Measurements from ENCODE around the gene PIK3R2. TPM values are rescaled to one million over a fixed set of nuclear protein-coding genes. Genes with fewer than 3 reads are reported as not detected.
A peak's percentile ranks its signal among the peaks of the same experiment; 100 is the strongest.

Gene PIK3R2
- polyA plus RNA-seq, 1 donor (not counting 4 experiments of a cell fraction or from before 2014, with no cell fraction given) = 13.9 TPM

DNA sequence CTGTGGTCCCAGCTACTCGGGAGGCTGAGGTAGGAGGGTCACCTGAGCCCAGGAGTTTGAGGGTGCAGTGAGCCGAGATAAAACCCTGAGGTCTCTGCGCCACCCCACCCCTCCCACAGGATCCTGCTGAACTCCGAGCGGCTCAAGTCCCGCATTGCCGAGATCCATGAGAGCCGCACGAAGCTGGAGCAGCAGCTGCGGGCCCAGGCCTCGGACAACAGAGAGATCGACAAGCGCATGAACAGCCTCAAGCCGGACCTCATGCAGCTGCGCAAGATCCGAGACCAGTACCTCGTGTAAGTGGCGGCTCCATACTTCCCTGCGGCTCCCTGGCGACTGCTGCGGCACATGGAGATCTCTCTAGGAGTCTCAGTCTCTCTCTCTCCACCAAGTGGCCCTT is 14.0 kb downstream of the PIK3R2 start:
- H3K4me1 ChIP-seq (ENCODE audit: control insufficient read depth, extremely low read depth, insufficient read depth, low read length) = peaks cover 1% of the 10 kb centered on the region
- no peaks in the 10 kb centered on the region for H3K27me3 ChIP-seq (ENCODE audit: control insufficient read depth, extremely low read depth, insufficient read depth, low read length)
- H3K9me3 ChIP-seq (ENCODE audit: control insufficient read depth, low read depth, low read length) = no peaks in the 10 kb centered on the region
- dilution Hi-C loops (cut with MboI; ENCODE audit: extremely low pct_ligation_motif_present, low sequenced_read_pairs) = no loop called here
- H3K4me3 ChIP-seq (ENCODE audit: control insufficient read depth in 2 of 3, extremely low read depth in 1 of 3, insufficient read depth in 2 of 3, low read depth in 1 of 3, low read length in 3 of 3) = no peak overlapping the region
- no peaks in the 10 kb centered on the region for H3K79me2 ChIP-seq (ENCODE audit: control insufficient read depth, insufficient read depth, low read length)
- no peaks in the 10 kb centered on the region for H3K9me1 ChIP-seq (ENCODE audit: control insufficient read depth, extremely low read depth, insufficient read depth, low read length)
- peaks cover 4% of the 10 kb centered on the region for H4K20me1 ChIP-seq (ENCODE audit: control insufficient read depth, extremely low read depth, insufficient read depth, low read length)
- H3K9ac ChIP-seq (ENCODE audit: control insufficient read depth, extremely low read depth, insufficient read depth, low read length) = no peak overlapping the region
- H2AFZ ChIP-seq (ENCODE audit: control insufficient read depth, low read length) = no peak overlapping the region
- DNase-seq (ENCODE audit: low read depth, low spot score) = no peak
- peaks cover 38 to 40% of the 10 kb centered on the region in 2 experiments for H3K36me3 ChIP-seq (ENCODE audit: control insufficient read depth in 2 of 2, extremely low read depth in 1 of 2, insufficient read depth in 2 of 2, low read length in 2 of 2)
- no peak for TF ChIP-seq EZH2 (IDR thresholded peaks at IDR 0.05; ENCODE audit: low read length)
- TF ChIP-seq, protein P1, sequence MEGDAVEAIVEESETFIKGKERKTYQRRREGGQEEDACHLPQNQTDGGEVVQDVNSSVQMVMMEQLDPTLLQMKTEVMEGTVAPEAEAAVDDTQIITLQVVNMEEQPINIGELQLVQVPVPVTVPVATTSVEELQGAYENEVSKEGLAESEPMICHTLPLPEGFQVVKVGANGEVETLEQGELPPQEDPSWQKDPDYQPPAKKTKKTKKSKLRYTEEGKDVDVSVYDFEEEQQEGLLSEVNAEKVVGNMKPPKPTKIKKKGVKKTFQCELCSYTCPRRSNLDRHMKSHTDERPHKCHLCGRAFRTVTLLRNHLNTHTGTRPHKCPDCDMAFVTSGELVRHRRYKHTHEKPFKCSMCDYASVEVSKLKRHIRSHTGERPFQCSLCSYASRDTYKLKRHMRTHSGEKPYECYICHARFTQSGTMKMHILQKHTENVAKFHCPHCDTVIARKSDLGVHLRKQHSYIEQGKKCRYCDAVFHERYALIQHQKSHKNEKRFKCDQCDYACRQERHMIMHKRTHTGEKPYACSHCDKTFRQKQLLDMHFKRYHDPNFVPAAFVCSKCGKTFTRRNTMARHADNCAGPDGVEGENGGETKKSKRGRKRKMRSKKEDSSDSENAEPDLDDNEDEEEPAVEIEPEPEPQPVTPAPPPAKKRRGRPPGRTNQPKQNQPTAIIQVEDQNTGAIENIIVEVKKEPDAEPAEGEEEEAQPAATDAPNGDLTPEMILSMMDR (optimal IDR thresholded peaks at IDR 0.05 in 1 of 3, IDR thresholded peaks at IDR 0.05 in 1 of 3, conservative IDR thresholded peaks at IDR 0.05 in 1 of 3; ENCODE audit: extremely low read depth in 1 of 3, insufficient read depth in 2 of 3, low read length in 3 of 3) = no peak
- no peak overlapping the region for H3K4me2 ChIP-seq (ENCODE audit: control insufficient read depth, extremely low read depth, insufficient read depth, low read depth, low read length)
- H3K27ac ChIP-seq (ENCODE audit: control insufficient read depth, insufficient read depth, low read length) = no peak overlapping the region
- FAIRE-seq = no peak

DNA sequence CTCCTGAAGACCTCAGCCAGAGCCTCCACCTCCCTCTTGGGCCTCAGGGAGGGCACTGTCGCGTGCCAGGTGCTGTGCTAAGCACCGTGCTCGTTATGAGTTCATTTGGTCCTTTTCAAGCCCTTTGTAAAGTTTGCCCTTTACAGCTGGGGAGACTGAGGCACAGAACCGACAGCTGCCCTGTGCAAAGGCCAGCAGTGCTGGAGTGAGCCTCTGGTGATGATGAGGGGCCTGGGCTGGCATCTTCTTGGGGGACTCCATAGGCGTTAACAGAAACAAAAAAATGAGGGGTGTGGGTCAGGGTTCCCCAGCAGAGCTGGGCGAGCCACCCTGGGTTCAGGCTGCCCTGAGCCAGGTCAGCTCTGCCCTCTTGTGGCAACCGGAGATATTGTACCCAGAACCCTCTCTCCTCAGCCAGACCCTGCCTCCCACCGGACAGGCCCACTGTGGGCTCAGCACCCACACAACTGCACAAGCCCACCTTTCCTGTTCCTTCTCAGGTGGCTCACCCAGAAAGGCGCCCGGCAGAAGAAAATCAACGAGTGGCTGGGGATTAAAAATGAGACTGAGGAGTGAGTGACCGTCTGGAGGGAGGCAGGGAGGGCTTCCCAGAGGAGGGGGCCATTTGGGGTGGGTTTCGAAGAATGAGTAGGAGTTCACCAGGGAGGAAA is 15.1 kb downstream of the PIK3R2 start:
- DNase-seq (ENCODE audit: low read depth, low spot score) = no peak
- dilution Hi-C loops (cut with MboI; ENCODE audit: extremely low pct_ligation_motif_present, low sequenced_read_pairs) = no loop called here

More for the DNA sequence above, 15.1 kb downstream of the PIK3R2 start:
- H3K9ac ChIP-seq (ENCODE audit: control insufficient read depth, extremely low read depth, insufficient read depth, low read length) = no peak overlapping the region
- TF ChIP-seq, protein P1 (optimal IDR thresholded peaks at IDR 0.05 in 1 of 3, IDR thresholded peaks at IDR 0.05 in 1 of 3, conservative IDR thresholded peaks at IDR 0.05 in 1 of 3; ENCODE audit: extremely low read depth in 1 of 3, insufficient read depth in 2 of 3, low read length in 3 of 3) = peak; percentile 72 to 87 (median 82)
- TF ChIP-seq EZH2 (IDR thresholded peaks at IDR 0.05; ENCODE audit: low read length) = no peak
- H3K27ac ChIP-seq (ENCODE audit: control insufficient read depth, insufficient read depth, low read length) = no peak overlapping the region
- H3K36me3 ChIP-seq (ENCODE audit: control insufficient read depth in 2 of 2, extremely low read depth in 1 of 2, insufficient read depth in 2 of 2, low read length in 2 of 2) = peaks cover 33 to 34% of the 10 kb centered on the region in 2 experiments
- no peak for FAIRE-seq
- H3K4me3 ChIP-seq (ENCODE audit: control insufficient read depth in 2 of 3, extremely low read depth in 1 of 3, insufficient read depth in 2 of 3, low read depth in 1 of 3, low read length in 3 of 3) = no peak overlapping the region
- H3K4me2 ChIP-seq (ENCODE audit: control insufficient read depth, extremely low read depth, insufficient read depth, low read depth, low read length) = no peak overlapping the region
- H4K20me1 ChIP-seq (ENCODE audit: control insufficient read depth, extremely low read depth, insufficient read depth, low read length) = peaks cover 4% of the 10 kb centered on the region
- no peaks in the 10 kb centered on the region for H3K9me1 ChIP-seq (ENCODE audit: control insufficient read depth, extremely low read depth, insufficient read depth, low read length)
- no peak overlapping the region for H2AFZ ChIP-seq (ENCODE audit: control insufficient read depth, low read length)
- H3K27me3 ChIP-seq (ENCODE audit: control insufficient read depth, extremely low read depth, insufficient read depth, low read length) = no peaks in the 10 kb centered on the region
- no peaks in the 10 kb centered on the region for H3K79me2 ChIP-seq (ENCODE audit: control insufficient read depth, insufficient read depth, low read length)
- no peaks in the 10 kb centered on the region for H3K4me1 ChIP-seq (ENCODE audit: control insufficient read depth, extremely low read depth, insufficient read depth, low read length)
- H3K9me3 ChIP-seq (ENCODE audit: control insufficient read depth, low read depth, low read length) = no peaks in the 10 kb centered on the region

Measured in keratinocyte (primary cell).